Measurements from ENCODE around the gene ERO1B. TPM values are rescaled to one million over a fixed set of nuclear protein-coding genes. Genes with fewer than 3 reads are reported as not detected.

ERO1B gene
- total RNA-seq, 1 experiment from 2014 or later: 5.4 TPM

GRCh38 chr1:236181059-236181458 is 100.7 kb downstream of the ERO1B start:
- Histone ChIP-seq H4K20me1 (ENCODE audit: insufficient read depth) (no peaks in the 10 kb centered on the region), H3K9ac (ENCODE audit: low read length) (no peak overlapping the region), H3K4me1 (ENCODE audit: control insufficient read depth in 1 of 2, insufficient read depth in 2 of 2, low read length in 2 of 2) (peaks cover 0 to 6% of the 10 kb centered on the region in 2 experiments; a peak in 1 of 4 replicates), H3K27ac (ENCODE audit: low read depth, low read length) (no peak overlapping the region), H3K79me2 (ENCODE audit: insufficient read depth, low read length) (no peaks in the 10 kb centered on the region), H3K27me3 (ENCODE audit: insufficient read depth, low read length) (no peaks in the 10 kb centered on the region), H3K9me3 (ENCODE audit: control insufficient read depth in 1 of 2, insufficient read depth in 1 of 2, low read depth in 1 of 2, low read length in 2 of 2) (no peaks in the 10 kb centered on the region), H3K36me3 (ENCODE audit: control insufficient read depth in 1 of 2, insufficient read depth in 2 of 2, low read length in 2 of 2) (no peaks in the 10 kb centered on the region), H3K9me2 (ENCODE audit: insufficient read depth) (no peaks in the 10 kb centered on the region), H3K4me3 (replicated peaks in 1 of 2; ENCODE audit: low read depth in 1 of 2, low read length in 2 of 2) (no peak overlapping the region), H3K4me2 (ENCODE audit: low read length) (no peak overlapping the region), H2AFZ (ENCODE audit: low read depth, low read length, poor library complexity, severe bottlenecking) (no peak overlapping the region)
- intact Hi-C loops (cut with micrococcal nuclease): no loop called here
- ChIA-PET RAD21 (ENCODE audit: low non-redundant PET in 1 of 2, low total read pairs in 2 of 2, uncharacterized antibody in 2 of 2, unreplicated experiment in 2 of 2) (no interaction called here), CTCF (no interaction called here), POLR2A (no interaction called here)
- no TSS peak for BruUV-seq (replicated peaks)
- ATAC-seq: no peak
- DNase-seq (ENCODE audit: low read depth, low spot score): no peak
- TF ChIP-seq SP1 (IDR thresholded peaks at IDR 0.05; ENCODE audit: low read depth) (no peak), CTCF (IDR thresholded peaks at IDR 0.05 in 2 of 3, conservative IDR thresholded peaks at IDR 0.05 in 1 of 3; ENCODE audit: borderline replicate concordance in 1 of 3, insufficient read depth in 1 of 3, low read depth in 2 of 3, low read length in 2 of 3) (no peak), ZFX (IDR thresholded peaks at IDR 0.05) (no peak), EZH2phosphoT487 (IDR thresholded peaks at IDR 0.05; ENCODE audit: borderline replicate concordance) (no peak), MAX (IDR thresholded peaks at IDR 0.05) (no peak), TCF7L2 (IDR thresholded peaks at IDR 0.05; ENCODE audit: borderline replicate concordance, extremely low read depth, insufficient read depth, insufficient read length) (no peak), SRF (IDR thresholded peaks at IDR 0.05; ENCODE audit: low read depth) (no peak), POLR2AphosphoS5 (IDR thresholded peaks at IDR 0.05; ENCODE audit: low read depth, low read length) (no peak)

- no peaks in the 10 kb centered on the region for H3K9me2 ChIP-seq (ENCODE audit: insufficient read depth)
- ATAC-seq (no peak), DNase-seq (ENCODE audit: low read depth, low spot score) (no peak)
- no TSS peak for BruUV-seq (replicated peaks)
- ChIA-PET RAD21 (ENCODE audit: low non-redundant PET in 1 of 2, low total read pairs in 2 of 2, uncharacterized antibody in 2 of 2, unreplicated experiment in 2 of 2) (no interaction called here), CTCF (no interaction called here), POLR2A (no interaction called here)
- H3K36me3 ChIP-seq (ENCODE audit: control insufficient read depth in 1 of 2, insufficient read depth in 2 of 2, low read length in 2 of 2): no peaks in the 10 kb centered on the region
- H3K27me3 ChIP-seq (ENCODE audit: insufficient read depth, low read length): no peaks in the 10 kb centered on the region
- no peaks in the 10 kb centered on the region for H3K9me3 ChIP-seq (ENCODE audit: control insufficient read depth in 1 of 2, insufficient read depth in 1 of 2, low read depth in 1 of 2, low read length in 2 of 2)
- no peaks in the 10 kb centered on the region for H3K79me2 ChIP-seq (ENCODE audit: insufficient read depth, low read length)
- intact Hi-C loops (cut with micrococcal nuclease): no loop called here
- no peak overlapping the region for H3K27ac ChIP-seq (ENCODE audit: low read depth, low read length)
- H3K9ac ChIP-seq (ENCODE audit: low read length): no peak overlapping the region
- H3K4me1 ChIP-seq (ENCODE audit: control insufficient read depth in 1 of 2, insufficient read depth in 2 of 2, low read length in 2 of 2): peaks cover 0 to 6% of the 10 kb centered on the region in 2 experiments; a peak in 1 of 4 replicates
- H2AFZ ChIP-seq (ENCODE audit: low read depth, low read length, poor library complexity, severe bottlenecking): no peak overlapping the region
- no peak overlapping the region for H3K4me3 ChIP-seq (replicated peaks in 1 of 2; ENCODE audit: low read depth in 1 of 2, low read length in 2 of 2)
- no peak overlapping the region for H3K4me2 ChIP-seq (ENCODE audit: low read length)
- no peaks in the 10 kb centered on the region for H4K20me1 ChIP-seq (ENCODE audit: insufficient read depth)
- TF ChIP-seq ATF3 (IDR thresholded peaks at IDR 0.05) (no peak), POLR2AphosphoS5 (IDR thresholded peaks at IDR 0.05; ENCODE audit: low read depth, low read length) (no peak), ZNF274 (IDR thresholded peaks at IDR 0.05; ENCODE audit: low read depth, low read length) (no peak), JUND (IDR thresholded peaks at IDR 0.05) (no peak), CBX3 (IDR thresholded peaks at IDR 0.05; ENCODE audit: low read depth) (no peak), FOSL1 (IDR thresholded peaks at IDR 0.05; ENCODE audit: low read depth) (no peak), TCF7L2 (IDR thresholded peaks at IDR 0.05; ENCODE audit: borderline replicate concordance, extremely low read depth, insufficient read depth, insufficient read length) (no peak), POLR2A (IDR thresholded peaks at IDR 0.05; ENCODE audit: borderline replicate concordance, extremely low read depth, insufficient read depth, insufficient read length) (no peak), ZBTB33 (IDR thresholded peaks at IDR 0.05; ENCODE audit: extremely low read depth, insufficient replicate concordance, low read length) (no peak)
Observed at GRCh38 chr1:236179634-236180033, 102.1 kb downstream of the ERO1B start.
